Mesodermal cell (in vitro differentiated cells): Measurements from ENCODE around the gene CCDC116.
"Not testable (repeated sequence)": the region's sequence is repeated elsewhere in the genome, so short reads cannot be mapped to it uniquely, and the experiment has no call there.

Experiments used
- H3K27ac ChIP-seq: 2 replicates; pipeline ENCODE4 v1.7.0; 2013; ENCODE audit warnings: mild to moderate bottlenecking, low read depth, low read length, moderate library complexity; ENCODE audit not compliant: severe bottlenecking
- H3K36me3 ChIP-seq: 2 replicates; pipeline ENCODE4 v1.7.1; 2013; ENCODE audit warnings: mild to moderate bottlenecking, low read length, moderate library complexity; ENCODE audit not compliant: control insufficient read depth, insufficient read depth
- H3K4me1 ChIP-seq: one replicate; pipeline ENCODE4 v1.7.1; 2013; ENCODE audit warnings: mild to moderate bottlenecking, low read length; ENCODE audit not compliant: insufficient read depth, control insufficient read depth, poor library complexity, severe bottlenecking
- H3K4me3 ChIP-seq: 2 replicates; pipeline ENCODE4 v1.7.0; 2013; ENCODE audit warnings: low read length, control low read depth, mild to moderate bottlenecking; ENCODE audit not compliant: insufficient read depth, poor library complexity, severe bottlenecking; ENCODE audit errors: extremely low read depth
- H3K9me3 ChIP-seq: 2 replicates; pipeline ENCODE4 v1.7.1; 2013; ENCODE audit warnings: mild to moderate bottlenecking, low read length, moderate library complexity; ENCODE audit not compliant: control insufficient read depth
- WGBS, 2 experiments: methylation state at CpG; one replicate each; pipeline ENCODE4 v1.1.5; 2013; ENCODE audit warnings: missing lambda C conversion rate in 2 of 2; ENCODE audit not compliant: insufficient coverage in 2 of 2; 5-methylcytosine and 5-hydroxymethylcytosine counted together

The CCDC116 gene

DNA sequence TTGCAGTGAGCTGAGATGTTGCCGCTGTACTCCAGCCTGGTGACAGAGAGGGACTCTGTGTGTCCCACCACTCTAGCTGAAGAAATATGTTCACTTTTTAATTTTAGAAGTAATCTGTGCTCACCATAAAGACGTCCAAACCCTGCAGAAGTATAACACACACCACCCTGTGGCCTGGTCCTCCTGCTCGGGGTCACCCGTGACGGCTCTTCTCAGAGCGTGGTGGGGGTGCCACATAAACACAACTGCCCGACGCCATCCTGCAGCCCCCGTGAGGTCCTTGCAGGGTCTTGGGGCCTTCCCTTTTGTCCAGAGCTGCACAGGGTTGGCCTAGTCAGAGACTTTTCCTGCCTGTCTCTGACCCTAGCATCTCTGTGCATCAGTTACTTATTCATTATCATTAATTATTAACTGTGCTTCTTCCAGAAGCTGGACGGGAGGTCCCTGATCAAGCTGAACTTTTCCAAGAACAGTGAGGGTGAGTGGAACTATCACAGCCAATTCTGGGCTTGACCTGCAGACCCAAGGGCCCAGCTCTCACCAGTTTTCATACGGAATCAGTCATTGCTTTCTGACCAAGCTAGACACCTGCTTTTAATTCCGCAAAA is 42.2 kb downstream of the CCDC116 start:
- Histone ChIP-seq H3K27ac (no peak overlapping the region), H3K4me3 (no peak overlapping the region), H3K9me3 (no peaks in the 10 kb centered on the region), H3K36me3 (peaks cover 54% of the 10 kb centered on the region), H3K4me1 (no peaks in the 10 kb centered on the region)
- WGBS, 2 experiments: 91 to 97% methylated on average over 11 to 12 of the region's 12 CpGs

DNA sequence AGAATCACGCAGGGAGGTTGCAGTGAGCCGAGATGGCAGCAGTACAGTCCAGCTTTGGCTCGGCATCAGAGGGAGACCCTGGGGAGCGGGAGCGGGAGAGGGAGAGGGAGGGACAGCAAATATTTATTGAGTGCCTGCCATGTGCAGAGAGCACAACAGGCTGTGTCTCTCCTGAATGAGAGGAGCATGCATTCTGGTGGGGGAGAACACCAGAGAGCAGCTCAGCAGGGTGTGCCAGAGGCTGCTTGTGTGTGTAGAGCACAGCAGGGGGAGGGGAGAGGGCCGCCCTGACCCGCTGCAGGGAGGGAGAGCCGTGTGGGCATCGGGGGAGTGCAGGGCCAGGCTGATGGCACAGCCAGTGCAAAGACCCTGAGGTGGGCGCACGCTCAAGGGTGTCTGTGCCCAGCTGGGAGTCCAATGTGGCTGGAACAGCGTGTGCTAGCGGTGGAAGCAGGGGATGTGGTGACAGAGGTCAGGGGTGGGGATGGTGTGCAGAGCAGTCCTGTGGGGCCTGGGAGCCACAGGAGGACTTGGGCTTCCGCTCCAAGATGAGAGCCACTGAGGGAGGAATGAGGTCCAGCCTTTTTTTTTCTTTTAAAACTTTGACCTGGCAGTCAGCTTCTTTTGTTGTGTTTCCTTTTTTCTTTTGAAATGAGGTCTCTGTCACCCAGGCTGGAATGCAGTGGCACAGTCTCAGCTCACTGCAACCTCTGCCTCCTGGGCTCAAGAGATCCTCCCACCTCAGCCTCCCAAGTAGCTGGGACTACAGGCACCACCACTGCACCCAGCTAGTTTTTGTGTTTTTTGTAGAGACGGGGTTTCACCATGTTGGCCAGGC is 45.3 kb downstream of the CCDC116 start:
- Histone ChIP-seq H3K27ac (no peak overlapping the region), H3K4me3 (no peak overlapping the region), H3K9me3 (no peaks in the 10 kb centered on the region), H3K36me3 (peaks cover 42% of the 10 kb centered on the region), H3K4me1 (no peaks in the 10 kb centered on the region)
- WGBS, 2 experiments: 92 to 95% methylated on average over 13 to 15 of the region's 15 CpGs

DNA sequence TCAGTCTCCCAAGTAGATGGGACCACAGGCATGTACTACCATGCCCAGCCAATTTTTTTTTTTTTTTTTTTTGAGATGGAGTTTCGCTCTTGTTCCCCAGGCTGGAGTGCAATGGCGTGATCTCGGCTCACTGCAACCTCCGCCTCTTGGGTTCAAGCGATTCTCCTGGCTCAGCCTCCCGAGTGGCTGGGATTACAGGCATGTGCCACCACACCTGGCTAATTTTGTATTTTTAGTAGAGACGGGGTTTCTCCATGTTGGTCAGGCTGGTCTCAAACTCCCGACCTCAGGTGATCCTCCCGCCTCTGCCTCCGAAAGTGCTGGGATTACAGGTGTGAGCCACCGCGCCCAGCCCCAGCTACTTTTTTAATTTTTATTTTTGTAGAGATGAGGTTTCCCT is 46.3 kb downstream of the CCDC116 start:
- H3K4me1 ChIP-seq, H3K4me3 ChIP-seq, H3K27ac ChIP-seq, H3K9me3 ChIP-seq: not testable (repeated sequence)
- WGBS, 2 experiments: 95 to 100% methylated on average over 2 to 4 of the region's 12 CpGs
- H3K36me3 ChIP-seq: peaks cover 47% of the 10 kb centered on the region

DNA sequence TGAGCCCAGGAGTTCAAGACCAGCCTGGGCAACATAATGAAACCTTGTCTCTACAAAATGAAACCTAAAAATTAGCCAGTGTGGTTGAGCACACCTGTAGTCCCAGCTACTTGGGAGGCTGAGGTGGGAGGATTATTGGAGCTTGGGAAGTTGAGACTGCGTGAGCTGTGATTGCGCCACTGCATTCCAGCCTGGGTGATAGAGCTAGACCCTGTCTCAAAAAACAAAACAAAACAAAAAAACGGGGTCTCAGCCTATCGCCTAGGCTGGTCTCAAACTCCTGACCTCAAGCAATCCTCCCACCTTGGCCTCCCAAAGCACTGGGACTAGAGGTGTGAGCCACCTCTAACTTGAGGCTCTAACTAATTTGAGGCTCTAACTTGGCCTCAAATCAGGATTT is 46.8 kb downstream of the CCDC116 start:
- H3K4me1 ChIP-seq: no peaks in the 10 kb centered on the region
- H3K27ac ChIP-seq: no peak overlapping the region
- H3K36me3 ChIP-seq: peaks cover 44% of the 10 kb centered on the region
- H3K4me3 ChIP-seq: no peak overlapping the region
- H3K9me3 ChIP-seq: no peaks in the 10 kb centered on the region
- WGBS, 2 experiments: 88 to 94% methylated on average over 3 to 4 of the region's 4 CpGs

DNA sequence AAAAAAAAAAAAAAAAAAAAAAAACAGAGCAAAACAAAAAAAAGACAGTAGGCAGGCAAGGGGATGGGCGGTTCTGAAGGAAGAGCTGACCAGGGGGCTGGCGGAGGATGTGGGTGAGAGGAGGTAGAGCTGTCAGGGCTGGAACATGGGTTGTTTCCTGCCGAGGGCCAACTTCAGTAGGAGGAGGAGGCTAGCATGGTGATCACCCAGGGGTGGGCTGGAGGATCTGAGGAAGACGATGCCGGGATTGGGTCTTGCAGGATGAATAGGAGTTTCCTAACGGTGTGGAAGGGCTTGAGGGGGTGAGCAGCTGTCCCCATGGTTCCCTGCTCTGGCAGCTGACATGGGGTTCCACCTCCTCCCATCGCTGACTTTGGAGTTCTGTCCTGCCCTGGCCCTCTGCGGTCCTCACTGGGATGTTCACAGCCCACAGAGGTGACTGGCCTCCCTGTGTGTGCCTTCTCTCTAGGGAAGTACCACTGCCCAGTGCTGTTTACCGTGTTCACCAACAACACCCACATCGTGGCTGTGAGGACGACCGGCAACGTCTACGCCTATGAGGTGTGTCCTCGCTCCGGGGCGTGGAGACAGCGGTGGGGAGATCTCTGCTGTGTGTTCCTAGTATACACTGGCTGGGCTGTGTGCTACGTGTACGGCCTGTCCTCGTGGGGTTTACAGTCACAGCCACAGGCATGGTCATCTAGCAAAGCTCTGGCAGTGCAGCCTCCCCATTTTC is 48.4 kb downstream of the CCDC116 start:
- 96% methylated on average over 17 to 21 of the region's 21 CpGs for WGBS, 2 experiments
- no peaks in the 10 kb centered on the region for H3K9me3 ChIP-seq
- H3K4me1 ChIP-seq: no peaks in the 10 kb centered on the region
- H3K4me3 ChIP-seq: no peak overlapping the region
- H3K27ac ChIP-seq: no peak overlapping the region
- H3K36me3 ChIP-seq: peaks cover 42% of the 10 kb centered on the region

DNA sequence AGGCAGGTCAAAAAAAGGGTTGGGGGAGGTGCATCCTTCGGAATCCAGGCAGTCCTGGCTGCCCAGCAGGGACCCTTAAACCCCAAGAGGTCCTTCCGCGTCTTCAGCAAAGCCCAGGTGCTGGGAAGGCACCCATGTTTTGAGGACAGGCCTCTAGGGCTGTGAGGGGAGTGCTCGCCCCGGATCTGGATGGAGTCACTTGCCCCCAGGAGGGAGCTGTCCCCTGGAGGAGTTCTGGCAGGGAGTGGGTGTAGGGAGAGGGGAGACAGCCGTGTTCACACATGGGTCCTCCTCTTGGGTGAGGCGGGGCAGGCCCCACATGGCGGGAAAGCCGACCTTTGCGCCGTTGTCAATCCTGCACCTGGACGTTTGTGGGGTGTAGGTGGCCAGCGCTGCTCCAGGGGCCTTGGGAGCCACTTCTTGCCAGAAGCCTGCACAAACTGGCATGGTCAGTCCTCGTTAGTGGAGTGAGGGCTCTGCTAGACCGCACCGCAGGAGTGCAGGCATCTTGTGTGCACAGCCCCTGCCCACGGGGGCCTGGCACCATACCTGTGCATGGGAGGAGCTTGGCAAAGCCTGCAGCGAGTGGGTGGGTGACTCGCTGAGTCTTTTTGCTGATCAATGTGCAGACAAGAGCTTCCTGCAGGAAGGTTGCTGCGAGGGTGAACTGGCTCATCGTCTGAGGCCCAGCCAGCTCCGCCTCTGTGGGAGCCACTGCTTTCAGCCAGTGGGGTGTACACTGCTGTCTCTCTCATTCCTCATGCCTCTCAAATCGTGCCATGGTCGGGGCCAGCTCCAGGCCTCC is 49.2 kb downstream of the CCDC116 start:
- WGBS, 2 experiments: 90 to 95% methylated on average over 21 to 22 of the region's 24 CpGs
- H3K36me3 ChIP-seq: peaks cover 48% of the 10 kb centered on the region
- H3K4me1 ChIP-seq: no peaks in the 10 kb centered on the region
- no peaks in the 10 kb centered on the region for H3K9me3 ChIP-seq
- no peak overlapping the region for H3K4me3 ChIP-seq
- no peak overlapping the region for H3K27ac ChIP-seq

DNA sequence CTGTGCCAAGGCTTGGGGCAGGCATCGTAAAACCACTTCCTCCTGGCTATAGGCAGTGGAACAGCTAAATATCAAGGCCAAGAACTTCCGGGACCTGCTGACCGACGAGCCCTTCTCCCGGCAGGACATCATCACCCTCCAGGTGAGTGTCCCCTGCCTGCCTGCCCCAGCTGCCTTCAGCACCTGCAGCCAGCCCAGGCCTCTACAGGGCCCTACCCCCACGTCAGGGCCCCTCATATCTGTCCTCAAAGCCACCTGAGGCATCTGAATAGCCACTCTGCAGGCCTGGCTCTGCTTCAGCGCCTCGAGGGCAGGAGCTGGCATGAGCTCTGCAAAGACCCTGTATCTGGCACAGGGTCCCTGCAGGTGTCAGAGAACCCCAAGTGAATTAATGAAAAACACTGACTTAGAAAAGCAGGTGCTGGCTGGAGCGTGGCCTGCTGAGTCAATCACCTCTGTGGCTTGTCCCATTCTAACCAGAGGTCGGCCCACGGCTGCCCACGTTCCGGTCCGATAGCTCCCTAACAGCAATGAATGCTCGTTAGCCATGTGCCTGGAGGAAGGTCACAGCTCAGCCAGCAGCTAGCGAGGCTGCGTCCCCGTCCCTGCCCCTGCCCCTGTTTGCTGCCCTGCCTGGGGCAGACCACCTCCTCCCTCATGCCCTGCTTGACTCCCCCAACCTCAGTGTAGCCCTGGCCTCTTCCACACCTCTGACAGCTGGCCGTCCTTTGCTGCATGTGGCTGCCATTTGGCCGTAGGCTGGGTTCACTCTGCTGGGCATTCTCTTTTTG is 50.0 kb downstream of the CCDC116 start:
- no peak overlapping the region for H3K27ac ChIP-seq
- WGBS, 2 experiments: 94 to 96% methylated on average over 18 to 19 of the region's 20 CpGs
- H3K36me3 ChIP-seq: peaks cover 51% of the 10 kb centered on the region
- H3K4me1 ChIP-seq: no peaks in the 10 kb centered on the region
- H3K9me3 ChIP-seq: no peaks in the 10 kb centered on the region
- H3K4me3 ChIP-seq: no peak overlapping the region

DNA sequence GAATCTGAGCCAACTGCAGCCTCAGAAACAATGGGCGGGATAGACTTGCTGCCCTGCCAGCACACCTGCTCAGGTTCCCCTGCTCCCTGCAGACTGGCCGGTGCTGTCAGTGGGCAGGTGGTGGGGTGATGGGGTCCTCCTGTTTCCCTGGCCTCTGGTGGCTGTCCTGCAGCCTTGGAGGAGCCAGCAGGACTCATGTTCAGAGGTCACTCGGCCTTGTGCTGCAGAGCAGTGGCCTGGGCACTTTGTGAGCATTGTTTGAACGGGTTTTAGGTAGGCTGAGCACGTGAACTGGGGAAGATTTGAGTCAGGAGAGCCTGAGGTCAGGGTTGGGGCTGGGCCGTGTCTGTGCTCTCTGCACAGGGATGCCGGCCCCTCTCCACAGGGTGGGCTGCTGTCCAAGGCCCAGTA is 50.8 kb downstream of the CCDC116 start:
- Histone ChIP-seq H3K36me3 (peaks cover 53% of the 10 kb centered on the region), H3K9me3 (no peaks in the 10 kb centered on the region), H3K27ac (no peak overlapping the region), H3K4me1 (no peaks in the 10 kb centered on the region), H3K4me3 (no peak overlapping the region)
- WGBS, 2 experiments: 84 to 95% methylated on average over 5 of the region's 7 CpGs

DNA sequence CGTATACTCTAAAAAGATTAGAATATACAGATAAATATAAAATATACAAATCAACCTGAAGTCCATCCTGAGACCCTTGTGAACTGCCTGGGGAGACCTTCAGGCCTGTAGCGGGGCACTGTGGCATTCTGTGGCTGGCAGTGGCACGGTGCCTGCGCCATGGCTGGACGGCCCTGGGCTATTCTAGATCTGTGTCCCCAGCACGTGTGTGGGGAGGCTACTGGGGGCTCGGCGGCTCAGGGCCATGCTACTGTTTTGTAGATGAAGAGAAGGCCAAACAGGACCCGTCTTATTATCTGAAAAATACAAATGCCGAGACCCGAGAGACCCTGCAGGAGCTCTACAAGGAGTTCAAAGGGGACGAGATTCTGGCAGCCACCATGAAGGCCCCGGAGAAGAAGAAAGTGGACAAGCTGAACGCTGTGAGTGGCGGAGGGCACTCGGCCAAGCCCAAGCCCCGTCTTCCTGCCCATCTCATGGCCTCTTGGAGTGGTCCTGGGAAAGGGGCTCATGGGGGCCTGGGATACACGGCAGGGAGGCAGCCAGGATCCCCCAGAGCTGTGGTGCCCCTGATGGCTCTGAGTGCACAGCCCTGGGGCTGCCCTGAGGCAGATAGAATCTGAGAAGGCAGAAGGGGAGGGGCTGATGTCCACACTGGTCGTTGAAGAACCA is 52.1 kb downstream of the CCDC116 start:
- no peak overlapping the region for H3K27ac ChIP-seq
- peaks cover 62% of the 10 kb centered on the region for H3K36me3 ChIP-seq
- H3K4me1 ChIP-seq: no peaks in the 10 kb centered on the region
- no peak overlapping the region for H3K4me3 ChIP-seq
- WGBS, 2 experiments: 98% methylated on average over 16 of the region's 19 CpGs
- H3K9me3 ChIP-seq: no peaks in the 10 kb centered on the region
